Nephron progenitor cell (in vitro differentiated cells): ENCODE data around the gene MRGPRF.

Source experiments
- DNase-seq: peaks from one replicate; pipeline ENCODE4 v3.0.0; 2021
- H3K27ac Mint-ChIP-seq: 2 replicates; pipeline ENCODE4 v1.8.0; 2021; ENCODE audit warnings: mild to moderate bottlenecking, moderate library complexity, mixed read lengths
- H3K27me3 Mint-ChIP-seq: 2 replicates; pipeline ENCODE4 v1.8.0; 2021; ENCODE audit warnings: mild to moderate bottlenecking, low read depth, mixed read lengths; ENCODE audit not compliant: poor library complexity
- H3K36me3 Mint-ChIP-seq: 2 replicates; pipeline ENCODE4 v1.8.0; 2021; ENCODE audit warnings: low read depth, mixed read lengths
- H3K4me1 Mint-ChIP-seq: 2 replicates; pipeline ENCODE4 v1.8.0; 2021; ENCODE audit warnings: mixed read lengths
- H3K4me3 Mint-ChIP-seq: 2 replicates; pipeline ENCODE4 v1.8.0; 2021; ENCODE audit warnings: mild to moderate bottlenecking, moderate library complexity, mixed read lengths
- H3K9me3 Mint-ChIP-seq: 2 replicates; pipeline ENCODE4 v1.8.0; 2021; ENCODE audit warnings: mild to moderate bottlenecking, moderate library complexity, mixed read lengths
- CTCF ChIP-seq: fragments of 200-600 bp; sonication (generic); IDR thresholded peaks from 2 replicates; pipeline ENCODE4 v1.5.0; 2021; ENCODE audit warnings: antibody characterized with exemption

The MRGPRF gene

DNA sequence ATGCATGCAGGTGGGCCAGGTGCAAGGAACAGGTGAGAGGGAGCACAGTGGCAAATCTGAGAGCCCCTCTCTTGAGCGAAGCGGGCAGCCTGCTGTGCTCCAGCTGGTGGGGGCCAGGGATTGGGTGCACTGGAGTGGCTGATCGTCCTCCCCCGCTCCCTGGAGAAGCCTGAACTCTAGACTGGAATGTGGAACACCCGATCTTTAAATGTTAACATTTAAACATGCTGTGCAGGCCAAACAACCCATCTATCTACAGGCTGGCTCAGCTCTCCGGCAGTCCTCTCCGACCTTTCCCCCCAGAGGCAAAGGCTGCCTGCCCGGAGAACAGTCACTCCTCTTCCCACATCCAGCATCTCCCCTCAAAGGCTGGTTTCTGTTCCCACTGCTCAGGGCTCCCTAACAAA is 5.1 kb downstream of the MRGPRF start:
- H3K36me3 Mint-ChIP-seq: no peaks in the 10 kb centered on the region
- no peak for DNase-seq
- no peaks in the 10 kb centered on the region for H3K9me3 Mint-ChIP-seq
- no peak for TF ChIP-seq CTCF
- peaks cover 56% of the 10 kb centered on the region for H3K4me1 Mint-ChIP-seq
- peaks cover 19% of the 10 kb centered on the region for H3K27me3 Mint-ChIP-seq
- no peak overlapping the region for H3K4me3 Mint-ChIP-seq
- H3K27ac Mint-ChIP-seq: no peak overlapping the region

GRCh38 chr11:69006816-69007215 is 6.2 kb downstream of the MRGPRF start:
- TF ChIP-seq CTCF: no peak
- Mint-ChIP-seq H3K36me3 (no peaks in the 10 kb centered on the region), H3K4me3 (no peak overlapping the region), H3K27ac (no peak overlapping the region), H3K4me1 (peaks cover 48% of the 10 kb centered on the region), H3K9me3 (no peaks in the 10 kb centered on the region), H3K27me3 (peaks cover 11% of the 10 kb centered on the region)
- no peak for DNase-seq

GRCh38 chr11:69005631-69006368 is 7.2 kb downstream of the MRGPRF start:
- no peak for DNase-seq
- Mint-ChIP-seq H3K4me1 (peaks cover 49% of the 10 kb centered on the region), H3K4me3 (no peak overlapping the region), H3K27ac (no peak overlapping the region), H3K27me3 (peaks cover 13% of the 10 kb centered on the region), H3K36me3 (no peaks in the 10 kb centered on the region), H3K9me3 (no peaks in the 10 kb centered on the region)
- TF ChIP-seq CTCF: no peak

- Mint-ChIP-seq H3K27me3 (peaks cover 13% of the 10 kb centered on the region), H3K4me1 (peaks cover 52% of the 10 kb centered on the region), H3K36me3 (no peaks in the 10 kb centered on the region), H3K4me3 (no peak overlapping the region), H3K27ac (no peak overlapping the region), H3K9me3 (no peaks in the 10 kb centered on the region)
- no peak for TF ChIP-seq CTCF
- no peak for DNase-seq
Observed at GRCh38 chr11:69005183-69005630, 7.8 kb downstream of the MRGPRF start.

DNA sequence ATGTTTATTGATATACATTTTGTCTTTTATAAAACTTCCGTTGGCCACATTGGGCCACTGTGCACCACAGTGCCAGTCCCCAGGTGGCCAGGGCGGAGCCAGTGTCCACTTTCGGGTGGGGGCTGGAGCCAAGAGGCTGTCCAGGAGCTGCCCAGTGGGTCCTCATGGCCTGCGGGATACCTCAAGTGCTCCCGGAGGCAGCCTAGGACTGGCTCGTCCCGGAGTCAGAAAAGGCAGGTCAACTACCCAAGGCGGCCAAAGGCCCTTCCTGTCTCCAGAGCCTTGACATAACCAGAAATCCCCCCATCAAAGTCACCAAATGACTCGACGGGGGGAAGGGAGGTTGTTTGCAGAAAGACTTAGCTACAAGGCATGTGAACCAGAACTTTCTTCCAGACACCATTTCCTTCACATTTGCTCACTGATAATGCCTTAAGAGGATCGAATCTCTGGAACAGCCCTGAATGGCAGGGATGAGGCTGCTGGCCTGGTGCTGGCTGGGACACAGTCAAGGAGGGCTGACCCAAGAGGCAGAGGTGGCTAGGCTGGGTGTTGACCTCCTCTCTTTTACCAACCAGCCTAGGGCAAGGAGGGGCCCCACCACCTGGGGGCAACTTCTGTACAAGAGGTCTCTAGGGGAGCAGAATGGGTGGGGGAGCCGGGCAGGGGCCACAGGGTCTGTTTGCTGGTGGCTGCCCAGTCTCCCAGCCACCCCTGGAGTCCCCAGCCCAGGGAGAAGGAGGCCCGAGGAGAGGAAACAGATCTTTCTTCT is 8.4 kb downstream of the MRGPRF start:
- Mint-ChIP-seq H3K4me3 (no peak overlapping the region), H3K27me3 (peaks cover 10% of the 10 kb centered on the region), H3K9me3 (no peaks in the 10 kb centered on the region), H3K36me3 (no peaks in the 10 kb centered on the region), H3K4me1 (peaks cover 48% of the 10 kb centered on the region), H3K27ac (no peak overlapping the region)
- TF ChIP-seq CTCF: no peak
- no peak for DNase-seq
